EH (cell line): ENCODE data around the gene DNAJC16.
A peak's percentile ranks its signal among the peaks of the same experiment; 100 is the strongest.
"Not testable (repeated sequence)": the region's sequence is repeated elsewhere in the genome, so short reads cannot be mapped to it uniquely, and the experiment has no call there.

Source experiments
- DNase-seq: peaks from one replicate; pipeline ENCODE4 v3.0.0-alpha.2; 2015; ENCODE audit warnings: low read depth

Gene DNAJC16

GRCh38 chr1:15583016-15583706 is 56.5 kb downstream of the DNAJC16 start:
- no peak for DNase-seq

GRCh38 chr1:15584489-15585363 is 58.1 kb downstream of the DNAJC16 start, which contains the start of gene AGMAT:
TSS of gene AGMAT (minus strand) at chr1:15585051. CDS start at chr1:15584967, 84 bp downstream.
- peak; percentile 52 for DNase-seq

GRCh38 chr1:15592285-15592684 is 65.6 kb downstream of the DNAJC16 start:
- no peak for DNase-seq

- DNase-seq, result no peak
Measured at GRCh38 chr1:15595809-15596617, 69.4 kb downstream of the DNAJC16 start.

GRCh38 chr1:15598436-15598835 is 71.8 kb downstream of the DNAJC16 start:
- DNase-seq, result peak; percentile 15

GRCh38 chr1:15603050-15603965 is 76.7 kb downstream of the DNAJC16 start:
- peak; percentile 96 for DNase-seq

- DNase-seq, result not testable (repeated sequence)
Measured at GRCh38 chr1:15603966-15604282, 77.3 kb downstream of the DNAJC16 start.

GRCh38 chr1:15604400-15604799 is 77.8 kb downstream of the DNAJC16 start:
- not testable (repeated sequence) for DNase-seq

GRCh38 chr1:15605398-15606383 is 79.0 kb downstream of the DNAJC16 start:
- DNase-seq, result no peak

GRCh38 chr1:15609631-15610030 is 83.0 kb downstream of the DNAJC16 start:
- no peak for DNase-seq

- no peak for DNase-seq
Measured at GRCh38 chr1:15610167-15610566, 83.5 kb downstream of the DNAJC16 start.

- peak; percentile 72 for DNase-seq
Measured at GRCh38 chr1:15616373-15617172, 89.9 kb downstream of the DNAJC16 start.

GRCh38 chr1:15617173-15618076 is 90.8 kb downstream of the DNAJC16 start, which contains the start of gene DDI2:
TSS of gene DDI2 (plus strand) at chr1:15617458. CDS start at chr1:15617671, 213 bp downstream.
- peak; percentile 99 for DNase-seq

- DNase-seq, result peak; percentile 22
Measured at GRCh38 chr1:15618077-15618654, 91.5 kb downstream of the DNAJC16 start.

GRCh38 chr1:15618655-15619525 is 92.2 kb downstream of the DNAJC16 start:
- peak; percentile 51 for DNase-seq

GRCh38 chr1:15620155-15620545 is 93.5 kb downstream of the DNAJC16 start:
- DNase-seq, result peak; percentile 78
